Subcutaneous abdominal adipose tissue (tissue), 5 donors: Measurements from ENCODE around the gene C1orf21.
A peak's percentile ranks its signal among the peaks of the same experiment; 100 is the strongest.

ENCODE experiments used
- H3K27ac ChIP-seq: one replicate; pipeline ENCODE4 v1.7.0; 2013; ENCODE audit warnings: low read depth, mild to moderate bottlenecking, inconsistent platforms, low read length, moderate library complexity
- H3K27me3 ChIP-seq, 5 donors: one replicate each; pipeline ENCODE4 v1.7.0; 2013; ENCODE audit warnings: low read length in 5 of 5, inconsistent platforms in 1 of 5; ENCODE audit not compliant: control insufficient read depth in 5 of 5, insufficient read depth in 4 of 5
- H3K36me3 ChIP-seq, 5 donors: one replicate each; pipeline ENCODE4 v1.7.0; 2013; ENCODE audit warnings: low read length in 5 of 5; ENCODE audit not compliant: control insufficient read depth in 5 of 5, insufficient read depth in 5 of 5
- H3K4me1 ChIP-seq, 5 donors: one replicate each; pipeline ENCODE4 v1.7.0; 2013; ENCODE audit warnings: low read length in 5 of 5, mild to moderate bottlenecking in 3 of 5, moderate library complexity in 1 of 5; ENCODE audit not compliant: control insufficient read depth in 5 of 5, insufficient read depth in 5 of 5
- H3K4me3 ChIP-seq, 5 donors: one replicate each; pipeline ENCODE4 v1.7.0; 2013; ENCODE audit warnings: low read length in 5 of 5, low read depth in 1 of 5
- H3K9ac ChIP-seq, 5 donors: one replicate each; pipeline ENCODE4 v1.7.0; 2013; ENCODE audit warnings: low read length in 5 of 5, mild to moderate bottlenecking in 4 of 5, moderate library complexity in 3 of 5
- H3K9me3 ChIP-seq, 5 donors: one replicate each; pipeline ENCODE4 v1.7.0; 2013; ENCODE audit warnings: low read length in 5 of 5; ENCODE audit not compliant: control insufficient read depth in 5 of 5
- donor health status: healthy.
- donor health status: healthy.
- donor health status: healthy.
- donor health status: healthy.
- donor health status: healthy.

C1orf21 gene

GRCh38 chr1:184406479-184406878 lies 19.6 kb downstream of the C1orf21 start:
- H3K36me3 ChIP-seq, result no peaks in the 10 kb centered on the region
- H3K9me3 ChIP-seq, result no peaks in the 10 kb centered on the region
- no peaks in the 10 kb centered on the region for H3K27me3 ChIP-seq
- peaks cover 2 to 30% (median 26%) of the 10 kb centered on the region in 5 donors for H3K4me1 ChIP-seq
- no peak overlapping the region for H3K9ac ChIP-seq
- H3K27ac ChIP-seq, result no peak overlapping the region
- H3K4me3 ChIP-seq, result no peak overlapping the region

GRCh38 chr1:184407816-184408510 lies 21.1 kb downstream of the C1orf21 start:
- Histone ChIP-seq H3K9me3 (no peaks in the 10 kb centered on the region), H3K9ac (no peak overlapping the region), H3K27me3 (no peaks in the 10 kb centered on the region), H3K4me3 (no peak overlapping the region), H3K36me3 (no peaks in the 10 kb centered on the region), H3K27ac (peak overlapping the region; percentile 32), H3K4me1 (peaks cover 2 to 30% (median 26%) of the 10 kb centered on the region in 5 donors)

GRCh38 chr1:184408580-184408979 lies 21.8 kb downstream of the C1orf21 start:
- H3K4me3 ChIP-seq, result no peak overlapping the region
- no peaks in the 10 kb centered on the region for H3K36me3 ChIP-seq
- H3K27me3 ChIP-seq, result no peaks in the 10 kb centered on the region
- H3K27ac ChIP-seq, result peak overlapping the region; percentile 32
- H3K9ac ChIP-seq, result no peak overlapping the region
- peaks cover 2 to 30% (median 26%) of the 10 kb centered on the region in 5 donors for H3K4me1 ChIP-seq
- H3K9me3 ChIP-seq, result no peaks in the 10 kb centered on the region

GRCh38 chr1:184409011-184409410 lies 22.2 kb downstream of the C1orf21 start:
- Histone ChIP-seq H3K4me1 (peaks cover 2 to 30% (median 26%) of the 10 kb centered on the region in 5 donors), H3K27me3 (no peaks in the 10 kb centered on the region), H3K9me3 (no peaks in the 10 kb centered on the region), H3K27ac (peak overlapping the region; percentile 32), H3K36me3 (no peaks in the 10 kb centered on the region), H3K9ac (no peak overlapping the region), H3K4me3 (no peak overlapping the region)

- Histone ChIP-seq H3K4me3 (no peak overlapping the region), H3K9ac (no peak overlapping the region), H3K4me1 (peaks cover 2 to 17% (median 12%) of the 10 kb centered on the region in 5 donors), H3K36me3 (no peaks in the 10 kb centered on the region), H3K27ac (no peak overlapping the region), H3K9me3 (no peaks in the 10 kb centered on the region), H3K27me3 (no peaks in the 10 kb centered on the region)
Measured at GRCh38 chr1:184412472-184412871, 25.6 kb downstream of the C1orf21 start.

GRCh38 chr1:184416481-184416880 lies 29.7 kb downstream of the C1orf21 start:
- Histone ChIP-seq H3K27me3 (no peaks in the 10 kb centered on the region), H3K9ac (no peak overlapping the region), H3K4me1 (peaks cover 0 to 11% (median 4%) of the 10 kb centered on the region in 5 donors), H3K9me3 (no peaks in the 10 kb centered on the region), H3K36me3 (no peaks in the 10 kb centered on the region), H3K27ac (no peak overlapping the region), H3K4me3 (no peak overlapping the region)

GRCh38 chr1:184416946-184417345 lies 30.1 kb downstream of the C1orf21 start:
- no peak overlapping the region for H3K27ac ChIP-seq
- H3K4me3 ChIP-seq, result no peak overlapping the region
- H3K27me3 ChIP-seq, result no peaks in the 10 kb centered on the region
- H3K9ac ChIP-seq, result no peak overlapping the region
- H3K36me3 ChIP-seq, result no peaks in the 10 kb centered on the region
- H3K4me1 ChIP-seq, result peaks cover 0 to 13% (median 4%) of the 10 kb centered on the region in 5 donors
- no peaks in the 10 kb centered on the region for H3K9me3 ChIP-seq

- H3K9me3 ChIP-seq, result no peaks in the 10 kb centered on the region
- no peaks in the 10 kb centered on the region for H3K36me3 ChIP-seq
- no peak overlapping the region for H3K9ac ChIP-seq
- H3K4me1 ChIP-seq, result peaks cover 0 to 21% (median 4%) of the 10 kb centered on the region in 5 donors
- no peaks in the 10 kb centered on the region for H3K27me3 ChIP-seq
- no peak overlapping the region for H3K4me3 ChIP-seq
- H3K27ac ChIP-seq, result no peak overlapping the region
Measured at GRCh38 chr1:184417916-184418315, 31.1 kb downstream of the C1orf21 start.

GRCh38 chr1:184418652-184419349 lies 32.0 kb downstream of the C1orf21 start:
- Histone ChIP-seq H3K4me1 (peaks cover 0 to 21% (median 4%) of the 10 kb centered on the region in 5 donors), H3K4me3 (no peak overlapping the region), H3K9me3 (no peaks in the 10 kb centered on the region), H3K9ac (no peak overlapping the region), H3K27me3 (no peaks in the 10 kb centered on the region), H3K36me3 (no peaks in the 10 kb centered on the region), H3K27ac (no peak overlapping the region)

GRCh38 chr1:184419350-184420161 lies 32.7 kb downstream of the C1orf21 start:
- Histone ChIP-seq H3K4me1 (peaks cover 0 to 21% (median 4%) of the 10 kb centered on the region in 5 donors), H3K9me3 (no peaks in the 10 kb centered on the region), H3K27ac (no peak overlapping the region)

More at GRCh38 chr1:184419350-184420161, 32.7 kb downstream of the C1orf21 start:
- no peak overlapping the region for H3K4me3 ChIP-seq
- no peaks in the 10 kb centered on the region for H3K36me3 ChIP-seq
- no peaks in the 10 kb centered on the region for H3K27me3 ChIP-seq
- H3K9ac ChIP-seq, result no peak overlapping the region
